H9 (cell line): ENCODE results near the gene PNPLA2. TPM values are rescaled to one million over a fixed set of nuclear protein-coding genes. Genes with fewer than 3 reads are reported as not detected.

Experiments
- DNase-seq: peaks from one replicate; pipeline ENCODE4 v3.0.0-alpha.2; 2017
- H2AFZ ChIP-seq: one replicate; pipeline ENCODE4 v1.6.1; 2013; ENCODE audit warnings: mild to moderate bottlenecking, low read length, control low read depth, moderate library complexity
- H2AK5ac ChIP-seq: 2 replicates; pipeline ENCODE4 v1.6.1; 2013; ENCODE audit warnings: low read length, control low read depth, mixed read lengths; ENCODE audit not compliant: insufficient read length
- H2BK120ac ChIP-seq: one replicate; pipeline ENCODE4 v1.6.1; 2013; ENCODE audit warnings: low read depth, mild to moderate bottlenecking, low read length, control low read depth, inconsistent platforms; ENCODE audit not compliant: poor library complexity, severe bottlenecking
- H2BK12ac ChIP-seq: 2 replicates; pipeline ENCODE4 v1.6.1; 2013; ENCODE audit warnings: low read length, control low read depth, mixed read lengths, low read depth; ENCODE audit not compliant: insufficient read length
- H2BK15ac ChIP-seq: 2 replicates; pipeline ENCODE4 v1.6.1; 2013; ENCODE audit warnings: low read depth, low read length, control low read depth
- H2BK20ac ChIP-seq: one replicate; pipeline ENCODE4 v1.6.1; 2013; ENCODE audit warnings: low read depth, mild to moderate bottlenecking, low read length, control low read depth, inconsistent platforms; ENCODE audit not compliant: poor library complexity, severe bottlenecking
- H2BK5ac ChIP-seq: 2 replicates; pipeline ENCODE4 v1.6.1; 2013; ENCODE audit warnings: low read length, control low read depth, mixed read lengths; ENCODE audit not compliant: insufficient read length
- H3K14ac ChIP-seq: 2 replicates; pipeline ENCODE4 v1.6.1; 2013; ENCODE audit warnings: low read length, control low read depth; ENCODE audit not compliant: insufficient read depth
- H3K18ac ChIP-seq: 2 replicates; pipeline ENCODE4 v1.6.1; 2013; ENCODE audit warnings: low read depth, mild to moderate bottlenecking, mixed read lengths, low read length, control low read depth; ENCODE audit not compliant: insufficient read length
- H3K23ac ChIP-seq: 2 replicates; pipeline ENCODE4 v1.6.1; 2013; ENCODE audit warnings: low read length, control low read depth, mixed read lengths, low read depth; ENCODE audit not compliant: insufficient read length
- H3K23me2 ChIP-seq: 2 replicates; pipeline ENCODE4 v1.6.1; 2013; ENCODE audit warnings: low read depth, mild to moderate bottlenecking, mixed read lengths, low read length, control low read depth; ENCODE audit not compliant: insufficient read length, poor library complexity, severe bottlenecking
- H3K27ac ChIP-seq: 2 replicates; pipeline ENCODE4 v1.5.1; 2013; ENCODE audit warnings: low read length, control low read depth, mixed read lengths, low read depth; ENCODE audit not compliant: insufficient read length
- H3K27me3 ChIP-seq: 2 replicates; pipeline ENCODE4 v1.6.1; 2013; ENCODE audit warnings: low read length, control low read depth, inconsistent platforms; ENCODE audit not compliant: insufficient read depth
- H3K4ac ChIP-seq: 2 replicates; pipeline ENCODE4 v1.6.1; 2013; ENCODE audit warnings: low read depth, mild to moderate bottlenecking, control low read depth, inconsistent platforms, low read length, moderate library complexity
- H3K4me1 ChIP-seq: 2 replicates; pipeline ENCODE4 v1.6.1; 2013; ENCODE audit warnings: low read length, control low read depth, inconsistent platforms; ENCODE audit not compliant: insufficient read depth
- H3K4me2 ChIP-seq: 2 replicates; pipeline ENCODE4 v1.6.1; 2013; ENCODE audit warnings: low read length, control low read depth, mixed read lengths; ENCODE audit not compliant: insufficient read length, insufficient read depth
- H3K56ac ChIP-seq: 2 replicates; pipeline ENCODE4 v1.6.1; 2013; ENCODE audit warnings: low read depth, mild to moderate bottlenecking, mixed read lengths, low read length, control low read depth; ENCODE audit not compliant: insufficient read length
- H3K79me1 ChIP-seq: 2 replicates; pipeline ENCODE4 v1.6.1; 2013; ENCODE audit warnings: low read depth, mild to moderate bottlenecking, moderate library complexity, low read length, control low read depth, inconsistent platforms; ENCODE audit not compliant: insufficient read depth, poor library complexity, severe bottlenecking
- H3K79me2 ChIP-seq: 2 replicates; pipeline ENCODE4 v1.6.1; 2013; ENCODE audit warnings: low read length, control low read depth, inconsistent platforms; ENCODE audit not compliant: insufficient read depth
- H3K9ac ChIP-seq: 2 replicates; pipeline ENCODE4 v1.6.1; 2013; ENCODE audit warnings: low read length, control low read depth, mixed read lengths; ENCODE audit not compliant: insufficient read length; ENCODE audit errors: extremely low read depth
- H3K9me3 ChIP-seq: one replicate; pipeline ENCODE4 v1.6.1; 2013; ENCODE audit warnings: low read depth, low read length, inconsistent platforms; ENCODE audit not compliant: control insufficient read depth
- H3T11ph ChIP-seq: one replicate; pipeline ENCODE4 v1.6.1; 2013; ENCODE audit warnings: mild to moderate bottlenecking, low read length, control low read depth, inconsistent platforms
- H4K20me1 ChIP-seq: one replicate; pipeline ENCODE4 v1.6.1; 2013; ENCODE audit not compliant: control insufficient read depth, insufficient read length, insufficient read depth
- H4K5ac ChIP-seq: 2 replicates; pipeline ENCODE4 v1.6.1; 2013; ENCODE audit warnings: low read depth, mild to moderate bottlenecking, mixed read lengths, low read length, control low read depth; ENCODE audit not compliant: insufficient read length
- H4K8ac ChIP-seq: replicated peaks from 2 replicates; pipeline ENCODE4 v1.6.1; 2013; ENCODE audit warnings: low read length, control low read depth, mixed read lengths, low read depth; ENCODE audit not compliant: insufficient read length
- H4K91ac ChIP-seq: 2 replicates; pipeline ENCODE4 v1.6.1; 2013; ENCODE audit warnings: low read depth, mild to moderate bottlenecking, moderate library complexity, mixed read lengths, low read length, control low read depth; ENCODE audit not compliant: insufficient read length
- H3K27ac Mint-ChIP-seq, 3 experiments: 2 replicates in 2 of 3; 3 replicates in 1 of 3; pipeline ENCODE4 v1.8.0; 2020 to 2021; ENCODE audit warnings: mixed read lengths in 3 of 3, mild to moderate bottlenecking in 1 of 3, moderate library complexity in 1 of 3
- H3K27me3 Mint-ChIP-seq: 2 replicates; pipeline ENCODE4 v1.8.0; 2021; ENCODE audit warnings: low read depth, mild to moderate bottlenecking, moderate library complexity, mixed read lengths
- H3K36me3 Mint-ChIP-seq, 3 experiments: 2 replicates in 2 of 3; 3 replicates in 1 of 3; pipeline ENCODE4 v1.8.0; 2020 to 2021; ENCODE audit warnings: low read depth in 3 of 3, mixed read lengths in 3 of 3; ENCODE audit not compliant: insufficient read depth in 1 of 3
- H3K4me1 Mint-ChIP-seq, 2 experiments: 2 replicates each; pipeline ENCODE4 v1.8.0; 2020; ENCODE audit warnings: mixed read lengths in 2 of 2
- H3K4me3 Mint-ChIP-seq, 2 experiments: 2 replicates in 1 of 2; 3 replicates in 1 of 2; pipeline ENCODE4 v1.8.0; 2020 to 2021; ENCODE audit warnings: mild to moderate bottlenecking in 2 of 2, mixed read lengths in 2 of 2, moderate library complexity in 1 of 2
- H3K9me3 Mint-ChIP-seq, 2 experiments: 2 replicates in 1 of 2; 3 replicates in 1 of 2; pipeline ENCODE4 v1.8.0; 2020; ENCODE audit warnings: mild to moderate bottlenecking in 2 of 2, mixed read lengths in 2 of 2, moderate library complexity in 1 of 2
- WGBS: extraction: QIAGEN DNeasy Blood & Tissue Kit; methylation state at CpG from one replicate; pipeline ENCODE4 v1.1.7; 2013; ENCODE audit warnings: missing lambda C conversion rate, low lambda C conversion rate, mixed read lengths; ENCODE audit not compliant: insufficient read length; ENCODE audit errors: extremely low coverage; 5-methylcytosine and 5-hydroxymethylcytosine counted together
- total RNA-seq: library from RNA; stranded (reverse); gene quantifications from 2 replicates; pipeline ENCODE4 v1.2.1, GENCODE V29; 2021
- TF ChIP-seq, protein P1 (sequence below): fragments of 200-600 bp; sonication (generic); conservative IDR thresholded peaks from 3 replicates; pipeline ENCODE4 v1.8.0; 2021; ENCODE audit warnings: antibody characterized with exemption, mild to moderate bottlenecking

The PNPLA2 gene
- total RNA-seq, 1 experiment from 2014 or later, result 67.3 TPM

DNA sequence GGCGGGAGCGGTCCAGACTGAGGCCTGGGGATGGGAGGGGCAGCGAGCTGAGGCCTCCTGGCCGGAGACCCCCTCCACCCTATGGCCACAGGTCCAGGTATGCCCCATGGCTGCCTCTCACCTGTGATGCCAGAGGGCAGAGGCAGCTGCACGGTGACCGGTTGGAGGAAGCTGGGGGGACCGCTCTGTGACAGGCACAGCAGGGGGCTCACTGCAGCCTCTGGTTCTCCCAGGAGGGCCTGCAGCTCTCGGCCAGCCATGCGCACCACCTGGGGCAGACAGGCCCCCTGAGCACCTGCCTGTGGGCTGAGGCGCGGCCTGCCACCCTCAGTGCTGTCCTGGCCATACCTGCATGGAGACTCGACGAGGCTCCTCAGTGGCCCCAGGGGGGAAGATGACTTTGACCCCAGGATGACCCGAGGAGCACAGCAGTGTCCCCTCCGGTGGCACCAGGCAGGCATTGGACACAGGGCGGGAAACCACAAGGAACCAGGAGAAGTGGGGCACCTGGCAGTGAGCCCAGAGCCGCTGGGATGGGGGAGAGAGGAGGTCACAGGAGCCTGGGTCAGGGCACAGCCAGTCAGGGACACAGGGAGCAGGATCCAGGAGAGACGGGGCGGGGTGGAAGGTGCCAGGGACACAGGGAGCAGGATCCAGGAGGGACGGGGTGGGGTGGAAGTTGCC, 17.5 kb upstream of the PNPLA2 start:
- Histone ChIP-seq H4K91ac (no peak overlapping the region), H3K23ac (no peak overlapping the region), H4K8ac (no peak overlapping the region), H2BK20ac (no peak overlapping the region), H3K14ac (no peak overlapping the region), H3T11ph (no peak overlapping the region), H3K9me3 (no peaks in the 10 kb centered on the region), H3K9ac (no peak overlapping the region), H2BK120ac (no peak overlapping the region), H2AK5ac (no peak overlapping the region), H3K27me3 (no peaks in the 10 kb centered on the region), H3K4ac (no peak overlapping the region), H3K4me2 (no peak overlapping the region), H3K23me2 (peaks cover 16% of the 10 kb centered on the region), H3K4me1 (no peaks in the 10 kb centered on the region; the same call in 1 of the 2 replicates), H2AFZ (no peak overlapping the region), H2BK12ac (no peak overlapping the region), H3K27ac (no peak overlapping the region), H4K20me1 (peaks cover 2% of the 10 kb centered on the region), H3K79me2 (no peaks in the 10 kb centered on the region), H4K5ac (no peak overlapping the region), H2BK5ac (no peak overlapping the region), H3K79me1 (no peaks in the 10 kb centered on the region), H3K56ac (no peak overlapping the region), H2BK15ac (no peak overlapping the region), H3K18ac (no peak overlapping the region)
- Mint-ChIP-seq H3K4me1 (peaks cover 13 to 18% of the 10 kb centered on the region in 2 experiments), H3K4me3 (no peak overlapping the region; a peak in 1 of 5 replicates), H3K27me3 (no peaks in the 10 kb centered on the region), H3K36me3 (peaks cover 0 to 8% (median 8%) of the 10 kb centered on the region in 3 experiments; a peak in 4 of 7 replicates), H3K27ac (no peak overlapping the region), H3K9me3 (no peaks in the 10 kb centered on the region)
- TF ChIP-seq, protein P1, sequence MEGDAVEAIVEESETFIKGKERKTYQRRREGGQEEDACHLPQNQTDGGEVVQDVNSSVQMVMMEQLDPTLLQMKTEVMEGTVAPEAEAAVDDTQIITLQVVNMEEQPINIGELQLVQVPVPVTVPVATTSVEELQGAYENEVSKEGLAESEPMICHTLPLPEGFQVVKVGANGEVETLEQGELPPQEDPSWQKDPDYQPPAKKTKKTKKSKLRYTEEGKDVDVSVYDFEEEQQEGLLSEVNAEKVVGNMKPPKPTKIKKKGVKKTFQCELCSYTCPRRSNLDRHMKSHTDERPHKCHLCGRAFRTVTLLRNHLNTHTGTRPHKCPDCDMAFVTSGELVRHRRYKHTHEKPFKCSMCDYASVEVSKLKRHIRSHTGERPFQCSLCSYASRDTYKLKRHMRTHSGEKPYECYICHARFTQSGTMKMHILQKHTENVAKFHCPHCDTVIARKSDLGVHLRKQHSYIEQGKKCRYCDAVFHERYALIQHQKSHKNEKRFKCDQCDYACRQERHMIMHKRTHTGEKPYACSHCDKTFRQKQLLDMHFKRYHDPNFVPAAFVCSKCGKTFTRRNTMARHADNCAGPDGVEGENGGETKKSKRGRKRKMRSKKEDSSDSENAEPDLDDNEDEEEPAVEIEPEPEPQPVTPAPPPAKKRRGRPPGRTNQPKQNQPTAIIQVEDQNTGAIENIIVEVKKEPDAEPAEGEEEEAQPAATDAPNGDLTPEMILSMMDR, result no peak
- DNase-seq, result no peak
- no CpG with 5 or more reads among the region's 20 CpGs for WGBS
